H1 (cell line): ENCODE data around the gene GRIA1. TPM values are rescaled to one million over a fixed set of nuclear protein-coding genes. Genes with fewer than 3 reads are reported as not detected.

Experiments
- CTCF ChIA-PET: fragments of 300-600 bp; sonication (Branson Sonifier 250); formaldehyde crosslinking; loops from one replicate; lab custom pipeline; 2021; ENCODE audit not compliant: partially characterized antibody; lab: Charles Lee
- POLR2A ChIA-PET: fragments of 300-600 bp; sonication (Branson Sonifier 250); formaldehyde crosslinking; loops from one replicate; lab custom pipeline; 2021; ENCODE audit warnings: inconsistent platforms; ENCODE audit not compliant: partially characterized antibody; lab: Charles Lee
- DNase-seq, 2 experiments: peaks; one replicate each; pipeline versions ENCODE4 v3.0.0 to v3.0.0-alpha.2; 2010 to 2022; ENCODE audit warnings: low spot score in 2 of 2, low read depth in 1 of 2, mixed read lengths in 1 of 2
- FAIRE-seq: peaks from 2 replicates; lab custom pipeline; 2011; peaks lifted over from hg19 to GRCh38; lab: Jason Lieb, UNC
- H2AFZ ChIP-seq: 2 replicates; pipeline ENCODE4 v1.8.1; 2012; ENCODE audit warnings: low read length, inconsistent platforms
- H2AK5ac ChIP-seq: 2 replicates; pipeline ENCODE4 v1.6.1; 2013; ENCODE audit warnings: low read depth, low read length
- H2BK120ac ChIP-seq: replicated peaks from 2 replicates; pipeline ENCODE3; 2013; ENCODE audit warnings: low read depth, low read length, inconsistent platforms
- H2BK12ac ChIP-seq: 2 replicates; pipeline ENCODE4 v1.6.1; 2013; ENCODE audit warnings: low read depth, low read length
- H2BK15ac ChIP-seq: 2 replicates; pipeline ENCODE4 v1.6.1; 2013; ENCODE audit warnings: low read length
- H2BK20ac ChIP-seq: 2 replicates; pipeline ENCODE4 v1.6.1; 2013; ENCODE audit warnings: low read length
- H2BK5ac ChIP-seq: 2 replicates; pipeline ENCODE4 v1.6.1; 2013; ENCODE audit warnings: low read depth, low read length
- H3K14ac ChIP-seq: 2 replicates; pipeline ENCODE4 v1.6.1; 2013; ENCODE audit warnings: inconsistent platforms; ENCODE audit not compliant: insufficient read length
- H3K18ac ChIP-seq: 2 replicates; pipeline ENCODE4 v1.6.1; 2013; ENCODE audit warnings: low read length; ENCODE audit errors: extremely low read depth
- H3K23ac ChIP-seq: 2 replicates; pipeline ENCODE4 v1.6.1; 2013; ENCODE audit warnings: inconsistent platforms; ENCODE audit not compliant: insufficient read length
- H3K23me2 ChIP-seq: 2 replicates; pipeline ENCODE4 v1.6.1; 2013; ENCODE audit warnings: low read depth, low read length
- H3K27ac ChIP-seq: 2 replicates; pipeline ENCODE4 v1.6.1; 2011; ENCODE audit warnings: low read depth, low read length, inconsistent platforms
- H3K27me3 ChIP-seq, 4 experiments: replicated peaks in 1 of 4; 1 replicate in 1 of 4; 2 replicates in 3 of 4; pipeline versions ENCODE4 v1.6.1 to v1.8.1; 2011 to 2013; ENCODE audit warnings: low read length in 3 of 4, mild to moderate bottlenecking in 3 of 4, inconsistent platforms in 2 of 4, mixed read lengths in 2 of 4, moderate library complexity in 1 of 4; ENCODE audit not compliant: control insufficient read depth in 3 of 4, insufficient read depth in 3 of 4; ENCODE audit errors: extremely low read depth in 1 of 4
- H3K36me3 ChIP-seq, 4 experiments: 2 replicates each; pipeline versions ENCODE4 v1.6.1 to v1.8.1; 2011 to 2013; ENCODE audit warnings: mild to moderate bottlenecking in 4 of 4, low read length in 3 of 4, moderate library complexity in 2 of 4, control low read depth in 1 of 4, inconsistent platforms in 1 of 4; ENCODE audit not compliant: insufficient read depth in 4 of 4, control insufficient read depth in 2 of 4
- H3K4ac ChIP-seq: replicated peaks from 2 replicates; pipeline ENCODE3; 2013; ENCODE audit warnings: low read length, low read depth, mixed read lengths, inconsistent platforms; ENCODE audit not compliant: insufficient read length
- H3K4me1 ChIP-seq, 4 experiments: replicated peaks in 1 of 4; 1 replicate in 1 of 4; 2 replicates in 3 of 4; pipeline versions ENCODE4 v1.6.1 to v1.8.1; 2011 to 2013; ENCODE audit warnings: low read length in 3 of 4, inconsistent platforms in 2 of 4, mixed read lengths in 1 of 4; ENCODE audit not compliant: insufficient read depth in 4 of 4, control insufficient read depth in 3 of 4
- H3K4me2 ChIP-seq, 2 experiments: 2 replicates each; pipeline versions ENCODE4 v1.6.1 to v1.8.1; 2011 to 2013; ENCODE audit warnings: low read depth in 2 of 2, low read length in 2 of 2, control low read depth in 1 of 2, inconsistent platforms in 1 of 2, mild to moderate bottlenecking in 1 of 2; ENCODE audit not compliant: insufficient read depth in 1 of 2
- H3K4me3 ChIP-seq, 4 experiments: fragments of 200-600, 300-600 bp in 1 of 4; sonication (generic), shearing (Covaris generic), sonication (Bioruptor Twin) in 1 of 4; 2 replicates each; pipeline versions ENCODE4 v1.5.1 to v1.8.1; 2011 to 2016; ENCODE audit warnings: low read length in 4 of 4, low read depth in 3 of 4, control low read depth in 2 of 4, inconsistent platforms in 2 of 4, mild to moderate bottlenecking in 2 of 4, mixed read lengths in 1 of 4, moderate library complexity in 1 of 4; ENCODE audit not compliant: insufficient read depth in 2 of 4; ENCODE audit errors: extremely low read depth in 1 of 4
- H3K56ac ChIP-seq: replicated peaks from 2 replicates; pipeline ENCODE3; 2013; ENCODE audit warnings: low read depth, mild to moderate bottlenecking, mixed read lengths, low read length, inconsistent platforms; ENCODE audit not compliant: insufficient read length
- H3K79me1 ChIP-seq: 2 replicates; pipeline ENCODE4 v1.6.1; 2013; ENCODE audit warnings: low read depth, low read length, control low read depth
- H3K79me2 ChIP-seq, 2 experiments: 2 replicates each; pipeline versions ENCODE4 v1.6.1 to v1.8.1; 2012 to 2013; ENCODE audit warnings: low read length in 2 of 2, mild to moderate bottlenecking in 2 of 2, inconsistent platforms in 1 of 2; ENCODE audit not compliant: insufficient read depth in 2 of 2, control insufficient read depth in 1 of 2
- H3K9ac ChIP-seq, 4 experiments: replicated peaks in 1 of 4; 1 replicate in 1 of 4; 2 replicates in 3 of 4; pipeline versions ENCODE4 v1.6.1 to v1.8.1; 2011 to 2013; ENCODE audit warnings: low read depth in 3 of 4, low read length in 3 of 4, control low read depth in 2 of 4, mild to moderate bottlenecking in 2 of 4, moderate library complexity in 2 of 4, inconsistent platforms in 1 of 4; ENCODE audit errors: extremely low read depth in 1 of 4
- H3K9me3 ChIP-seq, 2 experiments: 2 replicates each; pipeline versions ENCODE4 v1.6.1 to v1.8.1; 2012 to 2013; ENCODE audit warnings: mild to moderate bottlenecking in 2 of 2, moderate library complexity in 2 of 2, control low read depth in 1 of 2, inconsistent platforms in 1 of 2, low read depth in 1 of 2, low read length in 1 of 2, mixed read lengths in 1 of 2; ENCODE audit not compliant: insufficient read depth in 2 of 2
- H4K20me1 ChIP-seq, 2 experiments: replicated peaks in 1 of 2; 2 replicates each; pipeline versions ENCODE3 to v1.8.1; 2011 to 2013; ENCODE audit warnings: inconsistent platforms in 2 of 2, low read length in 2 of 2, mild to moderate bottlenecking in 1 of 2; ENCODE audit not compliant: insufficient read depth in 2 of 2, control insufficient read depth in 1 of 2
- H4K5ac ChIP-seq: 2 replicates; pipeline ENCODE4 v1.6.1; 2013; ENCODE audit warnings: low read length, low read depth, mixed read lengths, inconsistent platforms; ENCODE audit not compliant: insufficient read length
- H4K8ac ChIP-seq: 2 replicates; pipeline ENCODE4 v1.8.0; 2013; ENCODE audit warnings: mild to moderate bottlenecking, moderate library complexity, low read length, inconsistent platforms; ENCODE audit not compliant: insufficient read depth; ENCODE audit errors: extremely low read depth
- H4K91ac ChIP-seq: replicated peaks from 2 replicates; pipeline ENCODE3; 2013; ENCODE audit warnings: low read length, mixed read lengths, inconsistent platforms; ENCODE audit not compliant: insufficient read length
- BRCA1 ChIP-seq: IDR thresholded peaks from 2 replicates; pipeline ENCODE4 v1.6.1; 2012; ENCODE audit warnings: low read depth, low read length, improper control_type of control experiment
- CTCF ChIP-seq, 3 experiments: IDR thresholded peaks; 1 replicate in 2 of 3; 2 replicates in 1 of 3; pipeline versions ENCODE4 v1.5.1 to v1.6.1; 2011; ENCODE audit warnings: low read length in 3 of 3, mild to moderate bottlenecking in 3 of 3, inconsistent platforms in 2 of 3, low read depth in 1 of 3, moderate library complexity in 1 of 3; ENCODE audit not compliant: insufficient read depth in 1 of 3; ENCODE audit errors: control extremely low read depth in 1 of 3
- E2F6 ChIP-seq: IDR thresholded peaks from 2 replicates; pipeline ENCODE4 v1.6.1; 2012; ENCODE audit warnings: inconsistent platforms
- FOSL1 ChIP-seq: IDR thresholded peaks from 2 replicates; pipeline ENCODE4 v1.6.1; 2011; ENCODE audit warnings: mild to moderate bottlenecking, low read depth, low read length, moderate library complexity; ENCODE audit not compliant: insufficient read depth
- KDM4A ChIP-seq: IDR thresholded peaks from one replicate; pipeline ENCODE4 v1.7.1; 2012; ENCODE audit warnings: low read depth, mild to moderate bottlenecking, moderate library complexity, low read length, inconsistent platforms; ENCODE audit not compliant: severe bottlenecking
- POLR2AphosphoS5 ChIP-seq: IDR thresholded peaks from 2 replicates; pipeline ENCODE4 v1.6.1; 2011; ENCODE audit warnings: low read depth, low read length
- RBBP5 ChIP-seq: IDR thresholded peaks from 2 replicates; pipeline ENCODE4 v1.7.1; 2012; ENCODE audit warnings: low read depth, mild to moderate bottlenecking, inconsistent platforms, low read length, moderate library complexity, borderline replicate concordance
- RNF2 ChIP-seq: fragments of 200-900, 300-1000 bp; sonication (generic); IDR thresholded peaks from 2 replicates; pipeline ENCODE4 v1.7.1; 2016; ENCODE audit warnings: borderline replicate concordance, low read depth, mild to moderate bottlenecking, antibody characterized with exemption, low read length; ENCODE audit not compliant: poor library complexity, severe bottlenecking; ENCODE audit errors: missing control alignments
- SIRT6 ChIP-seq: IDR thresholded peaks from one replicate; pipeline ENCODE4 v1.7.1; 2012; ENCODE audit warnings: low read length, inconsistent platforms
- SP4 ChIP-seq: IDR thresholded peaks from 2 replicates; pipeline ENCODE4 v1.6.1; 2012; ENCODE audit warnings: low read length, inconsistent platforms
- YY1 ChIP-seq: IDR thresholded peaks from 2 replicates; pipeline ENCODE4 v1.6.1; 2011; ENCODE audit warnings: low read depth, mild to moderate bottlenecking, low read length
- WGBS, 2 experiments: shearing (Covaris generic) in 1 of 2; methylation state at CpG; one replicate each; pipeline versions ENCODE4 v1.1.6 to v1.1.7; 2013 to 2015; ENCODE audit warnings: low lambda C conversion rate in 2 of 2, mixed read lengths in 2 of 2, inconsistent platforms in 1 of 2, low coverage in 1 of 2, missing lambda C conversion rate in 1 of 2; ENCODE audit not compliant: insufficient replicate concordance in 2 of 2, insufficient coverage in 1 of 2, insufficient read length in 1 of 2; ENCODE audit errors: extremely low coverage in 1 of 2, missing lambda C conversion rate in 1 of 2; 5-methylcytosine and 5-hydroxymethylcytosine counted together
- polyA plus RNA-seq, 7 experiments: library from polyadenylated mRNA; depleted of rRNA in 3 of 7; stranded (reverse) in 5 of 7; unstranded in 2 of 7; fragments of >200 nt in 5 of 7; fragments of 200-250 nt in 2 of 7; gene quantifications; 1 replicate in 5 of 7; 2 replicates in 1 of 7; 4 replicates in 1 of 7; pipeline versions ENCODE4 v1.2.1 to v1.2.3, GENCODE V29; 2011 to 2013; ENCODE audit warnings: missing spikeins in 2 of 7, mixed read lengths in 2 of 7
- total RNA-seq: library from RNA; stranded (reverse); fragmentation: NEBNext Ultra II Directional; extraction: Animal tissue kit (Norgen Biotek cat#: 25700); gene quantifications from 2 replicates; pipeline ENCODE4 v1.2.1, GENCODE V29; 2021

The GRIA1 gene
- total and polyA plus RNA-seq, 2 of the 8 experiments (the other 6 are each of a cell fraction or from before 2014, with no cell fraction given), result 0.97 to 2.5 TPM

- CTCF ChIA-PET, result interaction anchor here (1.5 kb wide), 1 partner anchor 12 kb away, joined by 4 read pairs; no protein-coding TSS in a partner anchor
- H3K4ac ChIP-seq, result no peak overlapping the region
- 94% methylated on average over 3 of the region's 3 CpGs; no CpG with 5 or more reads in 1 of the 2 experiments for WGBS, 2 experiments
- no peak overlapping the region for H4K5ac ChIP-seq
- H3K14ac ChIP-seq, result no peak overlapping the region
- no peak overlapping the region for H2AK5ac ChIP-seq
- H2AFZ ChIP-seq, result no peak overlapping the region
- no peak overlapping the region for H3K9ac ChIP-seq
- H3K36me3 ChIP-seq, result no peaks in the 10 kb centered on the region
- no peaks in the 10 kb centered on the region for H3K9me3 ChIP-seq
- FAIRE-seq, result no peak
- no peak overlapping the region for H3K18ac ChIP-seq
- H3K4me2 ChIP-seq, result no peak overlapping the region
- H3K79me1 ChIP-seq, result no peaks in the 10 kb centered on the region
- no peak overlapping the region for H3K23ac ChIP-seq
- H3K27me3 ChIP-seq, result no peaks in the 10 kb centered on the region
- no peak overlapping the region for H3K4me3 ChIP-seq
- H3K79me2 ChIP-seq, result no peaks in the 10 kb centered on the region
- no peaks in the 10 kb centered on the region for H3K23me2 ChIP-seq
- H4K20me1 ChIP-seq, result no peaks in the 10 kb centered on the region
- no peak overlapping the region for H2BK5ac ChIP-seq
- no peak overlapping the region for H2BK15ac ChIP-seq
- H3K56ac ChIP-seq, result no peak overlapping the region
- H3K27ac ChIP-seq, result no peak overlapping the region
- H4K91ac ChIP-seq, result no peak overlapping the region
- H3K4me1 ChIP-seq, result peaks cover 0 to 4% (median under 1%) of the 10 kb centered on the region in 4 experiments; a peak in 3 of 7 replicates
- H2BK120ac ChIP-seq, result no peak overlapping the region
- H2BK20ac ChIP-seq, result no peak overlapping the region
- no peak overlapping the region for H4K8ac ChIP-seq
- no peak overlapping the region for H2BK12ac ChIP-seq
- no peak for DNase-seq
- POLR2A ChIA-PET, result no interaction called here
- TF ChIP-seq FOSL1 (no peak), KDM4A (no peak), POLR2AphosphoS5 (no peak), E2F6 (no peak), RNF2 (no peak), CTCF (IDR thresholded peaks at IDR 0.05; ENCODE audit: control extremely low read depth in 1 of 3, insufficient read depth in 1 of 3, low read depth in 1 of 3, low read length in 3 of 3) (no peak), RBBP5 (no peak), SIRT6 (no peak), BRCA1 (no peak), SP4 (no peak), YY1 (no peak)
Measured at GRCh38 chr5:153699035-153699434, 208.6 kb downstream of the GRIA1 start.
